ENCODE measurements around the gene WNT5B.

DNA sequence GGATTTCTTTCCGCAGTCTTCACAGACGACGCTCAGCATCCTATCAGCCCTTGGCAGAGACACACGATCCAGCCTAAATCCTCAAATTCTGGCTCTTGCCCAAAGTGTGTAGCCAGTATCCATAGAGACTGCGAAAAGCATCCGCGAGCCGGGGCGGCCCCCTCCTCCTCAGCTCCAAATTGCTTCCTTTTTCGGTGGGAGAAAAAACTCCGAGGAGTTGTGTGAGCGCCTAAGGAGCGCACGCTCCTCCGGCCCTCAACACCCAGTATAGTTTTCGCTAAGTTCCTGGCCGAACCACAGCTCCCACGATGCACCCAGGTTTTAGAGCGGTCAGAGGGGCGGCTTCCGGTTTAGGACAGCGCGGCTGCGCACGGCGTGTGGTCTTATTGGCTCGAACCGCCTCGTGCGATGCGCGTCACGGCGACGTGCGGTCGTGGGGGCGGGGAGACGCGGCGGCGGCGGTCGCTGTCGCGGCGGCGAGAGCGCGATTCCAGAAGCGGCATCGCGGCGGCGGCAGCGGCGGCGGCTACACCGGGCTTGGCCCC lies 61.6 kb downstream of the WNT5B start, which contains the start of gene ADIPOR2:
- TF ChIP-seq, protein P1, sequence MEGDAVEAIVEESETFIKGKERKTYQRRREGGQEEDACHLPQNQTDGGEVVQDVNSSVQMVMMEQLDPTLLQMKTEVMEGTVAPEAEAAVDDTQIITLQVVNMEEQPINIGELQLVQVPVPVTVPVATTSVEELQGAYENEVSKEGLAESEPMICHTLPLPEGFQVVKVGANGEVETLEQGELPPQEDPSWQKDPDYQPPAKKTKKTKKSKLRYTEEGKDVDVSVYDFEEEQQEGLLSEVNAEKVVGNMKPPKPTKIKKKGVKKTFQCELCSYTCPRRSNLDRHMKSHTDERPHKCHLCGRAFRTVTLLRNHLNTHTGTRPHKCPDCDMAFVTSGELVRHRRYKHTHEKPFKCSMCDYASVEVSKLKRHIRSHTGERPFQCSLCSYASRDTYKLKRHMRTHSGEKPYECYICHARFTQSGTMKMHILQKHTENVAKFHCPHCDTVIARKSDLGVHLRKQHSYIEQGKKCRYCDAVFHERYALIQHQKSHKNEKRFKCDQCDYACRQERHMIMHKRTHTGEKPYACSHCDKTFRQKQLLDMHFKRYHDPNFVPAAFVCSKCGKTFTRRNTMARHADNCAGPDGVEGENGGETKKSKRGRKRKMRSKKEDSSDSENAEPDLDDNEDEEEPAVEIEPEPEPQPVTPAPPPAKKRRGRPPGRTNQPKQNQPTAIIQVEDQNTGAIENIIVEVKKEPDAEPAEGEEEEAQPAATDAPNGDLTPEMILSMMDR (IDR thresholded peaks at IDR 0.05; ENCODE audit: low read length): no peak
- no peak for TF ChIP-seq EZH2 (IDR thresholded peaks at IDR 0.05; ENCODE audit: borderline replicate concordance, low read length)
